AG09319 (cell line): ENCODE measurements around the gene DOK6.

Source experiments
- DNase-seq: peaks from one replicate; pipeline ENCODE4 v3.0.0-alpha.2; 2010; ENCODE audit warnings: low read depth; ENCODE audit errors: extremely low read depth
- TF ChIP-seq, protein P1 (sequence below): IDR thresholded peaks from 2 replicates; pipeline ENCODE4 v1.5.1; 2011; ENCODE audit warnings: low read depth, mild to moderate bottlenecking, inconsistent platforms, low read length, moderate library complexity

Gene DOK6

DNA sequence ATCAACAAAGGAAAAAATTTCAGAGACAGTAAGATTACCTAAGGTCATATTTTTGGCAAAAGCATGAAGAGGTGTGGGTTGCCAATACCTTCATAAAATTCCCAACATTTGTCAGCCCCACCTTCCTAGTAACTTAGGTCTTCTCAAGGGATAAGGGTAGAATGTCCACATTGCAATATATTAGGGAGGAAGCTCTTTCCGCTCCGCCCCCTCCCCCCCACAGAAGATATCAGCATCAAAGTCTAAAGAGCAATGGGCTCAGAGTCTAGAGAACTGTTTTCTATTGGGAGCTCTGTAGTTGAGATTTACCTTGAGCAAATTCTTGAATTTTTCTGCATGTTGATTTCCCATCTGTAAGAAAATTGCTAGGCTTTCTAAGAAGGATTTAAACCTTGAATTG lies 346.7 kb downstream of the DOK6 start:
- no peak for DNase-seq
- TF ChIP-seq, protein P1, sequence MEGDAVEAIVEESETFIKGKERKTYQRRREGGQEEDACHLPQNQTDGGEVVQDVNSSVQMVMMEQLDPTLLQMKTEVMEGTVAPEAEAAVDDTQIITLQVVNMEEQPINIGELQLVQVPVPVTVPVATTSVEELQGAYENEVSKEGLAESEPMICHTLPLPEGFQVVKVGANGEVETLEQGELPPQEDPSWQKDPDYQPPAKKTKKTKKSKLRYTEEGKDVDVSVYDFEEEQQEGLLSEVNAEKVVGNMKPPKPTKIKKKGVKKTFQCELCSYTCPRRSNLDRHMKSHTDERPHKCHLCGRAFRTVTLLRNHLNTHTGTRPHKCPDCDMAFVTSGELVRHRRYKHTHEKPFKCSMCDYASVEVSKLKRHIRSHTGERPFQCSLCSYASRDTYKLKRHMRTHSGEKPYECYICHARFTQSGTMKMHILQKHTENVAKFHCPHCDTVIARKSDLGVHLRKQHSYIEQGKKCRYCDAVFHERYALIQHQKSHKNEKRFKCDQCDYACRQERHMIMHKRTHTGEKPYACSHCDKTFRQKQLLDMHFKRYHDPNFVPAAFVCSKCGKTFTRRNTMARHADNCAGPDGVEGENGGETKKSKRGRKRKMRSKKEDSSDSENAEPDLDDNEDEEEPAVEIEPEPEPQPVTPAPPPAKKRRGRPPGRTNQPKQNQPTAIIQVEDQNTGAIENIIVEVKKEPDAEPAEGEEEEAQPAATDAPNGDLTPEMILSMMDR, result no peak

DNA sequence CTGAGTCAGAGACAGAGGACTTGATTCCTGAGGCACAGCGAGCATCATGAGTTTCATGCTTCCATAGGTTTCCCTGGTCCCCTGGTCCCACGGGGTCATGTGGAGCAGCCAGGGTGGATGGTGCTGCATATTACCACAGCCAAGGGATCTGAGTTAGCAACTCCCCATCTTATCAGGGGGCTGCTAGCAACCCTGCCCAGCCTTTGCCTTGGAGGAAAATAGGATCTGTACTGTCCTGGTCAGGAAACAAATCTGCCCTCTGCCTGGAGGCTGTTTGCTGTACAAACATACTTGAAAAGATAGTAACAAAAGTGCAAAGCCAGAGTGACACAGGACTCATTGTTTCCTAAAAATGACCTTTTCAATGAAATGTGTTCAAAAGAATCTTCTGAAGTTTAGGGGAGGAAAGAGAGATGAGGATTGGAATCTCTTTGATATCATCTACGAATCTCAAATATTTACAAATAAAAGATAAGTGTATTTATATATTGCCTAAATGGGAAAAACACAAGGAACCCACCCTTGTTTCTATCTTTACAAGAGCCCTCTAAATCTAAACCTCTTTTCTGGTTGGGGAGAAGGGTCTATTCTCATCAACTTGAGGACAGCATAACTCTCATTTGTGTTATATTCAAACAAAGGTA lies 352.2 kb downstream of the DOK6 start:
- no peak for DNase-seq
- TF ChIP-seq, protein P1, result no peak

DNA sequence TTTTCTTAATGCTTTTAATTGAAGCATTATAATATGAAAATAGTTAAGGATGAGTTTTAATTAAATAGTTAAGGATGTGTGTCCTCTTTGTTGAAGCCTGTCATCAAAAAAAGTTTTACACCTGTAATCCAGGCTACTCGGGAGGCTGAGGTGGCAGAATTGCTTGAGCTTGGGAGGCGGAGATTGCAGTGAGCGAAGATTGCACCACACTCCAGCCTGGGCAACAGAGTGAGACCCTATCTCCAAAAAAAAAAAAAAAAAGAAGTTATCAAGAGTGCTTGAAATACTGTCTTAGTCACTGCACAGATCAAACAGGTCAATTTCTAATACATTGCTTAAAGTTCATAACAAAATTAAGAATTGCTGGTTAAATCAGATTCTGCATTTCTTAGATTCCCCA lies 353.4 kb downstream of the DOK6 start:
- no peak for DNase-seq
- TF ChIP-seq, protein P1, result no peak

DNA sequence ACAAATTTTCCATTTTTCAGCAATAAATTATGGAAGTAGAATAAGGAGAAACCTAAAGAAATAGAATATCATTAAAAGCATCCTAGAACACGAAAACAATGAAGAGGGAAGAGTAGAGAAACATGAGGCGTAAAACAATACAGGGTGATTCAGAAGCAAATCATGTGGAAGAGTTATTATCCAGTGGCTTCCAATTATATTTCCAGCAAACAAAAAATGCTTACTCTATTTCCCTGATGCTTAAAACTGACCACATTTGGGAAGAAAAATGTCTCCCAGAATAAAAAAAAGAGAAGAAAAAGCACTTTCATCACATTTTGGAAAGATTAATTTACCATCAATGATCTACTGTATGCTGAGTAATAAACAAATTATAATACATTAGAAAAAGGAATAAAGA lies 354.4 kb downstream of the DOK6 start:
- TF ChIP-seq, protein P1, result no peak
- DNase-seq, result no peak

DNA sequence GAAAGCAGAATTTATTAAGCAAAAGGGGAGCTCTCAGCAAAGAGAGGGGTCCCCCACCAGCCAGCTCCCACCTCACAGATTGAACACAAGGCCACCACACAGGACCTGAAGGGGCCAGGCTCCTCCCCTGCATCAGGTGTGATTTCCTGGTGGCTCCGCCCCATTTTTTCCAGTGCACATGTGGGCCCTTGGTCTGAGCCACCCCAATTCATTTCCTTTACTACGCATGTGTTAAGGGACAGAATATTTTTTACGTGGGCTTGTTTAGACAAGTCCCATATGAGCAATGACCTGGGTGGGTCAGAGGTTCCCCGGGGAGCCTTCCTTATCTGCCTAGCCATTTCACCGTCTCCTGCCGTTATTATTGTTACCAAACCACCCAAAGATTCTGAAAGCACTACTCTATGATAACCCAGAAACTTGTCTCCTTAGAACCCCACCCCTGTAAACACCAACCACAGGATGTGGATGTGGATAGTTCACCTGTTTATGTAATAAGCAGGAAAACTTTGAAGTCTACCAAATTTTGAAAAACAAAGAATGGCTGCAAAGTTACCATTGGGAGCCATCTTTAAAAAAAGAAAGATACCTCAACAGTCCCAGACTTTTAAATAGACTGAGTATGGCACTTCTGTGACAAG lies 355.3 kb downstream of the DOK6 start:
- TF ChIP-seq, protein P1, result no peak
- DNase-seq, result no peak

DNA sequence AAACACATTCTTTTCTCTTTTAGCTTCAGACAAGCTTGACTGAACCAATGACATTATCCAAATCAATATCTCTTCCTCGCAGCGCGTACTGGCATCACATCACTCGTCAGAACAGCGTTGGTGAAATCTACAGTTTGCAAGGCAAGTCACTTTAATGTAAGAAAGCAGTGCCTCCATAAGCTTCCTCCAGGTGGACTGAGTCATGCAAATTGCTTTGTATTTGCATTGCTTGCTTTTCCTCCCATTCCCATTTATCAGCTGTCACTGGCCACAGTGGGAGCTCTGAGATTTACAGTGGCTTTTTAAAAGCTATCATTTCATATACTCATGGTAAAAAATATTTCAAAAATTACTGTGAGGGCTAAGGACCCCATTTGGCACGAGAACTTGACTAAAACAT lies 357.0 kb downstream of the DOK6 start:
- TF ChIP-seq, protein P1, result no peak
- no peak for DNase-seq

DNA sequence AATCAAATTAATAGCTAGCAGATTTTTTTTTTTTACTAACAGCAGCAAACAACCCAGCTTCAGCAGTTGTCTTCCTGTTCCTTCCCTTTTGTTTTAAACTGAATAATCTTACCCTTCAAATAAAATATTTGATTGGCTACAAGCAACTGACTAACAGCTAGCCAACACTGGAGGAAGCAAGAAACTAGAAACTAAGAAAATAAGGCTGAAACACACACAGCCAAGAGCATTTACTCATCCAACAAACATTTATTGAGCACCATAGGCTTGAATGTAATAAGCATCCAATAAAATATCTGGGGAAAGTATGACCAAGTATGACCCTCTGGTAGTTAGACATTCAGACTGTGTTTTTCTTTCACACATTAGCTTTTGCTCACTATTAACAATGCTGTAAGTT lies 357.8 kb downstream of the DOK6 start:
- TF ChIP-seq, protein P1, result no peak
- no peak for DNase-seq
